HepG2 (cell line): ENCODE results near the gene ANKRD13C. TPM values are rescaled to one million over a fixed set of nuclear protein-coding genes. Genes with fewer than 3 reads are reported as not detected.

Experiments used
- ARHGAP35 ChIP-seq: sonication (generic); formaldehyde crosslinking; IDR thresholded peaks from 2 replicates; pipeline ENCODE4 v1.9.0; 2022; ENCODE audit warnings: mild to moderate bottlenecking, inconsistent platforms, moderate library complexity, missing genetic modification reagents, borderline replicate concordance
- CEBPG ChIP-seq: IDR thresholded peaks from 2 replicates; pipeline ENCODE4 v1.6.1; 2016
- CHD2 ChIP-seq: IDR thresholded peaks from 2 replicates; pipeline ENCODE4 v1.6.1; 2011; ENCODE audit warnings: low read depth, low read length, improper control_type of control experiment
- KLF13 ChIP-seq: sonication (generic); formaldehyde crosslinking; IDR thresholded peaks from 2 replicates; pipeline ENCODE4 v1.4.0; 2020; ENCODE audit warnings: mild to moderate bottlenecking, missing genetic modification reagents
- MAFG ChIP-seq: sonication (generic); formaldehyde crosslinking; IDR thresholded peaks from 2 replicates; pipeline ENCODE4 v1.5.1; 2020; ENCODE audit warnings: mild to moderate bottlenecking, missing genetic modification reagents
- PAX8 ChIP-seq: sonication (generic); formaldehyde crosslinking; IDR thresholded peaks from 2 replicates; pipeline ENCODE4 v1.8.0; 2022; ENCODE audit warnings: mild to moderate bottlenecking, missing genetic modification reagents, borderline replicate concordance
- PHF21A ChIP-seq: sonication (generic); formaldehyde crosslinking; IDR thresholded peaks from 2 replicates; pipeline ENCODE4 v1.5.0; 2020; ENCODE audit warnings: mild to moderate bottlenecking, missing genetic modification reagents
- ZFP41 ChIP-seq: sonication (generic); formaldehyde crosslinking; IDR thresholded peaks from 2 replicates; pipeline ENCODE4 v1.4.0; 2020; ENCODE audit warnings: mild to moderate bottlenecking, missing genetic modification reagents, borderline replicate concordance
- ZFY ChIP-seq: sonication (generic); formaldehyde crosslinking; IDR thresholded peaks from 2 replicates; pipeline ENCODE4 v1.4.0; 2020; ENCODE audit warnings: missing genetic modification reagents
- ZNF484 ChIP-seq: sonication (generic); formaldehyde crosslinking; IDR thresholded peaks from 2 replicates; pipeline ENCODE4 v1.5.1; 2020; ENCODE audit warnings: mild to moderate bottlenecking, low read depth, missing genetic modification reagents, borderline replicate concordance
- ZNF569 ChIP-seq: sonication (generic); formaldehyde crosslinking; IDR thresholded peaks from 2 replicates; pipeline ENCODE4 v1.5.0; 2020; ENCODE audit warnings: mild to moderate bottlenecking, missing genetic modification reagents, moderate library complexity, borderline replicate concordance
- ZNF619 ChIP-seq: sonication (generic); formaldehyde crosslinking; IDR thresholded peaks from 2 replicates; pipeline ENCODE4 v1.4.0; 2020; ENCODE audit warnings: mild to moderate bottlenecking, missing genetic modification reagents
- ZNF678 ChIP-seq: sonication (generic); formaldehyde crosslinking; IDR thresholded peaks from 2 replicates; pipeline ENCODE4 v1.4.0; 2020; ENCODE audit warnings: mild to moderate bottlenecking, missing genetic modification reagents
- ZNF879 ChIP-seq: sonication (generic); formaldehyde crosslinking; IDR thresholded peaks from 2 replicates; pipeline ENCODE4 v1.8.1; 2023; ENCODE audit warnings: missing genetic modification reagents
- ZZZ3 ChIP-seq: sonication (generic); formaldehyde crosslinking; IDR thresholded peaks from 2 replicates; pipeline ENCODE4 v1.4.0; 2020; ENCODE audit warnings: missing genetic modification reagents, mild to moderate bottlenecking, borderline replicate concordance
- polyA plus RNA-seq, 8 experiments: library from polyadenylated mRNA; depleted of rRNA in 3 of 8; stranded (reverse) in 7 of 8; unstranded in 1 of 8; fragments of >200 nt; fragmentation: Illumina TruSeq in 4 of 8; extraction: Trizol in 4 of 8; gene quantifications; 2 replicates each; pipeline versions ENCODE4 v1.2.1 to v1.2.3, GENCODE V29; 2011 to 2016; ENCODE audit warnings: low read depth in 4 of 8, missing spikeins in 1 of 8, mixed read lengths in 1 of 8; ENCODE audit not compliant: insufficient read depth in 1 of 8
- total RNA-seq, 5 experiments: library from RNA; depleted of rRNA; stranded (reverse); fragments of >200 nt; fragmentation: Illumina TruSeq; extraction: Trizol; gene quantifications; 2 replicates each; pipeline ENCODE4 v1.2.3, GENCODE V29; 2016; ENCODE audit warnings: low read depth in 1 of 5
- TF ChIP-seq, protein P1 (sequence below): sonication (generic); formaldehyde crosslinking; IDR thresholded peaks from 2 replicates; pipeline ENCODE4 v1.4.0; 2020; ENCODE audit warnings: missing genetic modification reagents
- TF ChIP-seq, protein P2 (sequence below): sonication (generic); formaldehyde crosslinking; conservative IDR thresholded peaks from 2 replicates; pipeline ENCODE4 v1.4.0; 2020; ENCODE audit warnings: mild to moderate bottlenecking, missing genetic modification reagents, moderate library complexity
- TF ChIP-seq, protein P3 (sequence below): sonication (generic); formaldehyde crosslinking; IDR thresholded peaks from 2 replicates; pipeline ENCODE4 v1.8.1; 2023; ENCODE audit warnings: mild to moderate bottlenecking, missing genetic modification reagents
- TF ChIP-seq, protein P4 (sequence below): sonication (generic); formaldehyde crosslinking; IDR thresholded peaks from 2 replicates; pipeline ENCODE4 v1.5.0; 2020; ENCODE audit warnings: mild to moderate bottlenecking, missing genetic modification reagents, borderline replicate concordance

The ANKRD13C gene
- total and polyA plus RNA-seq, 2 of the 13 experiments (the other 11 are each of a cell fraction or from before 2014, with no cell fraction given): 6.2 to 17.6 TPM

DNA sequence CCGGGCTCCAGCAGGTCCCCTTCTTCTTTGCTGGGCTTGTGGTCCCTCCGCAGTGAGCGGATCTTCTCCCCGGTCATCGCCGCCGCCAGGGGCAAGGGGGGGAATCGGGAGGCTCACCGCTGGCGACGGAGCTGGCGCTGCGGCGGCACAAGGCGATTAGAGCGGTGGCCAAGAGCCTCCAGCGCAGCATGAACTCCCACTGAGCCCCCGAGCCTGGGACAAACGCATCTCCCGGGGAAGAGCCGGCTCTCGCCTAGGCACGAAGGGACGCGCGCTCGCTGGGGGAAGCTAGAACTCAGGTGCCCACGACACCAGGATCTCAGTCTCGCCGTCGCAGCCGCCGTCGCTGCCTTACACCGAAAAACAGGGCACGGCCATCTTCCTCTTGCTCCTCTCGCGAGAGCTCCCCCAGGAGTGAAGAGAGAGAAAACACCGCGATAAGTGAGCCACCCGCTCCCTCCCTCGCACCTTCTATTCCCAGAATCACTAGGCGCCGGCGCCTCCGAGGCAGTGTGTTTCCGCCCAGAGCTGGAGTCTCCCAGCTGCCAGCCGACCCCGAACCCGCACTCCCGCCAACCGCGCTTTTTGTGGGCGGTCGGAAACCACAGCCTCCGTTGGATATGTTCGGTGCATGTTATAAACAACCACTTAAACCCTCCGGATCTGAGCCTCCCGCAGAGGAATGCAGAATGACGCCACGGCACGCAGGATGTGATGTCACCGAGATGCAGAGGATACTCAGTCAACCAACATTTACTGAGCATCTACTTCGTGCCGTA is at the start of gene ANKRD13C (continued):
- TF ChIP-seq, protein P1, sequence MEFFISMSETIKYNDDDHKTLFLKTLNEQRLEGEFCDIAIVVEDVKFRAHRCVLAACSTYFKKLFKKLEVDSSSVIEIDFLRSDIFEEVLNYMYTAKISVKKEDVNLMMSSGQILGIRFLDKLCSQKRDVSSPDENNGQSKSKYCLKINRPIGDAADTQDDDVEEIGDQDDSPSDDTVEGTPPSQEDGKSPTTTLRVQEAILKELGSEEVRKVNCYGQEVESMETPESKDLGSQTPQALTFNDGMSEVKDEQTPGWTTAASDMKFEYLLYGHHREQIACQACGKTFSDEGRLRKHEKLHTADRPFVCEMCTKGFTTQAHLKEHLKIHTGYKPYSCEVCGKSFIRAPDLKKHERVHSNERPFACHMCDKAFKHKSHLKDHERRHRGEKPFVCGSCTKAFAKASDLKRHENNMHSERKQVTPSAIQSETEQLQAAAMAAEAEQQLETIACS (CRISPR knock-in tag): no peak
- TF ChIP-seq CHD2 (peak; percentile 97), ZNF619 (CRISPR knock-in tag) (peak; percentile 30; the same call in 1 of the 2 replicates), CEBPG (CRISPR knock-in tag) (0 out of 2 replicates have a peak, but pooled peaks have one; percentile 2), ZNF879 (CRISPR knock-in tag) (no peak), ZNF569 (CRISPR knock-in tag) (no peak), ZFP41 (CRISPR knock-in tag) (no peak), ARHGAP35 (CRISPR knock-in tag) (0 out of 2 replicates have a peak, but pooled peaks have one; percentile 50), ZNF484 (CRISPR knock-in tag) (0 out of 2 replicates have a peak, but pooled peaks have one; percentile 52), KLF13 (CRISPR knock-in tag) (no peak), MAFG (CRISPR knock-in tag) (no peak), ZZZ3 (peak; percentile 85; the same call in 1 of the 2 replicates), PHF21A (no peak), ZNF678 (CRISPR knock-in tag) (peak; percentile 35; the same call in 1 of the 2 replicates), PAX8 (CRISPR knock-in tag) (peak; percentile 60; the same call in 1 of the 2 replicates), ZFY (CRISPR knock-in tag) (0 out of 2 replicates have a peak, but pooled peaks have one; percentile 32)
- TF ChIP-seq, protein P2, sequence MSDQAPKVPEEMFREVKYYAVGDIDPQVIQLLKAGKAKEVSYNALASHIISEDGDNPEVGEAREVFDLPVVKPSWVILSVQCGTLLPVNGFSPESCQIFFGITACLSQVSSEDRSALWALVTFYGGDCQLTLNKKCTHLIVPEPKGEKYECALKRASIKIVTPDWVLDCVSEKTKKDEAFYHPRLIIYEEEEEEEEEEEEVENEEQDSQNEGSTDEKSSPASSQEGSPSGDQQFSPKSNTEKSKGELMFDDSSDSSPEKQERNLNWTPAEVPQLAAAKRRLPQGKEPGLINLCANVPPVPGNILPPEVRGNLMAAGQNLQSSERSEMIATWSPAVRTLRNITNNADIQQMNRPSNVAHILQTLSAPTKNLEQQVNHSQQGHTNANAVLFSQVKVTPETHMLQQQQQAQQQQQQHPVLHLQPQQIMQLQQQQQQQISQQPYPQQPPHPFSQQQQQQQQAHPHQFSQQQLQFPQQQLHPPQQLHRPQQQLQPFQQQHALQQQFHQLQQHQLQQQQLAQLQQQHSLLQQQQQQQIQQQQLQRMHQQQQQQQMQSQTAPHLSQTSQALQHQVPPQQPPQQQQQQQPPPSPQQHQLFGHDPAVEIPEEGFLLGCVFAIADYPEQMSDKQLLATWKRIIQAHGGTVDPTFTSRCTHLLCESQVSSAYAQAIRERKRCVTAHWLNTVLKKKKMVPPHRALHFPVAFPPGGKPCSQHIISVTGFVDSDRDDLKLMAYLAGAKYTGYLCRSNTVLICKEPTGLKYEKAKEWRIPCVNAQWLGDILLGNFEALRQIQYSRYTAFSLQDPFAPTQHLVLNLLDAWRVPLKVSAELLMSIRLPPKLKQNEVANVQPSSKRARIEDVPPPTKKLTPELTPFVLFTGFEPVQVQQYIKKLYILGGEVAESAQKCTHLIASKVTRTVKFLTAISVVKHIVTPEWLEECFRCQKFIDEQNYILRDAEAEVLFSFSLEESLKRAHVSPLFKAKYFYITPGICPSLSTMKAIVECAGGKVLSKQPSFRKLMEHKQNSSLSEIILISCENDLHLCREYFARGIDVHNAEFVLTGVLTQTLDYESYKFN: no peak; the same call in none of the 2 replicates
- TF ChIP-seq, protein P3, sequence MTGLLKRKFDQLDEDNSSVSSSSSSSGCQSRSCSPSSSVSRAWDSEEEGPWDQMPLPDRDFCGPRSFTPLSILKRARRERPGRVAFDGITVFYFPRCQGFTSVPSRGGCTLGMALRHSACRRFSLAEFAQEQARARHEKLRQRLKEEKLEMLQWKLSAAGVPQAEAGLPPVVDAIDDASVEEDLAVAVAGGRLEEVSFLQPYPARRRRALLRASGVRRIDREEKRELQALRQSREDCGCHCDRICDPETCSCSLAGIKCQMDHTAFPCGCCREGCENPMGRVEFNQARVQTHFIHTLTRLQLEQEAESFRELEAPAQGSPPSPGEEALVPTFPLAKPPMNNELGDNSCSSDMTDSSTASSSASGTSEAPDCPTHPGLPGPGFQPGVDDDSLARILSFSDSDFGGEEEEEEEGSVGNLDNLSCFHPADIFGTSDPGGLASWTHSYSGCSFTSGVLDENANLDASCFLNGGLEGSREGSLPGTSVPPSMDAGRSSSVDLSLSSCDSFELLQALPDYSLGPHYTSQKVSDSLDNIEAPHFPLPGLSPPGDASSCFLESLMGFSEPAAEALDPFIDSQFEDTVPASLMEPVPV (CRISPR knock-in tag): no peak
- TF ChIP-seq, protein P4, sequence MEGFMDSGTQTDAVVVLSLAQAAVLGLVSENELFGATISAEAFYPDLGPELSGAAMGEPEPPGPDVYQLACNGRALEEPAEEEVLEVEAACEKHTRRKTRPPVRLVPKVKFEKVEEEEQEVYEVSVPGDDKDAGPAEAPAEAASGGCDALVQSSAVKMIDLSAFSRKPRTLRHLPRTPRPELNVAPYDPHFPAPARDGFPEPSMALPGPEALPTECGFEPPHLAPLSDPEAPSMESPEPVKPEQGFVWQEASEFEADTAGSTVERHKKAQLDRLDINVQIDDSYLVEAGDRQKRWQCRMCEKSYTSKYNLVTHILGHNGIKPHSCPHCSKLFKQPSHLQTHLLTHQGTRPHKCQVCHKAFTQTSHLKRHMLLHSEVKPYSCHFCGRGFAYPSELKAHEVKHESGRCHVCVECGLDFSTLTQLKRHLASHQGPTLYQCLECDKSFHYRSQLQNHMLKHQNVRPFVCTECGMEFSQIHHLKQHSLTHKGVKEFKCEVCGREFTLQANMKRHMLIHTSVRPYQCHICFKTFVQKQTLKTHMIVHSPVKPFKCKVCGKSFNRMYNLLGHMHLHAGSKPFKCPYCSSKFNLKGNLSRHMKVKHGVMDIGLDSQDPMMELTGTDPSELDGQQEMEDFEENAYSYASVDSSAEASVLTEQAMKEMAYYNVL (CRISPR knock-in tag): peak; percentile 77; the same call in 1 of the 2 replicates
